T-helper 1 cell treated with Interleukin-12 subunit alpha and Interleukin-12 subunit beta and Interleukin-4 antibody, amounts not matched to agents 30 μg/mL and 1 μg/mL, for 36 hours (primary cell): ENCODE results near the gene ZNF365.

Source experiments
- H3K27ac Mint-ChIP-seq: one replicate; pipeline ENCODE4 v1.8.0; 2021; ENCODE audit warnings: mild to moderate bottlenecking, mixed read lengths
- H3K27me3 Mint-ChIP-seq: one replicate; pipeline ENCODE4 v1.8.0; 2021; ENCODE audit warnings: low read depth, mixed read lengths
- H3K36me3 Mint-ChIP-seq: one replicate; pipeline ENCODE4 v1.8.0; 2021; ENCODE audit warnings: low read depth, mixed read lengths
- H3K4me1 Mint-ChIP-seq: one replicate; pipeline ENCODE4 v1.8.0; 2021; ENCODE audit warnings: low read depth, mixed read lengths
- H3K4me3 Mint-ChIP-seq: one replicate; pipeline ENCODE4 v1.8.0; 2021; ENCODE audit warnings: mild to moderate bottlenecking, moderate library complexity, mixed read lengths
- H3K9me3 Mint-ChIP-seq: one replicate; pipeline ENCODE4 v1.8.0; 2021; ENCODE audit warnings: mixed read lengths

Gene ZNF365

GRCh38 chr10:62373995-62374861, at the start of gene ZNF365:
Gene ZNF365 (plus strand): TSS chr10:62374369. CDS start chr10:62376194, 1,825 bp downstream.
- H3K27ac Mint-ChIP-seq, result no peak within 1 kb of the TSS
- H3K27me3 Mint-ChIP-seq, result peaks cover 52% of the 10 kb centered on the region
- H3K36me3 Mint-ChIP-seq, result no peaks in the 10 kb centered on the region
- H3K9me3 Mint-ChIP-seq, result no peaks in the 10 kb centered on the region
- peaks cover 7% of the 10 kb centered on the region for H3K4me1 Mint-ChIP-seq
- H3K4me3 Mint-ChIP-seq, result peak within 1 kb of the TSS; percentile 68

- Mint-ChIP-seq H3K27me3 (peaks cover 23% of the 10 kb centered on the region), H3K9me3 (no peaks in the 10 kb centered on the region), H3K36me3 (no peaks in the 10 kb centered on the region), H3K4me1 (no peaks in the 10 kb centered on the region), H3K4me3 (no peak overlapping the region), H3K27ac (no peak overlapping the region)
Measured at GRCh38 chr10:62326176-62326575, 48.0 kb upstream of the ZNF365 start.

GRCh38 chr10:62327885-62328284, 46.3 kb upstream of the ZNF365 start:
- no peaks in the 10 kb centered on the region for H3K4me1 Mint-ChIP-seq

GRCh38 chr10:62330213-62330612, 44.0 kb upstream of the ZNF365 start:
- Mint-ChIP-seq H3K27me3 (peaks cover 15% of the 10 kb centered on the region), H3K36me3 (no peaks in the 10 kb centered on the region), H3K4me3 (no peak overlapping the region), H3K4me1 (no peaks in the 10 kb centered on the region), H3K27ac (no peak overlapping the region), H3K9me3 (peaks cover 8% of the 10 kb centered on the region)

More at GRCh38 chr10:62327885-62328284, 46.3 kb upstream of the ZNF365 start:
- Mint-ChIP-seq H3K36me3 (no peaks in the 10 kb centered on the region), H3K27ac (no peak overlapping the region), H3K9me3 (peaks cover 6% of the 10 kb centered on the region), H3K27me3 (peaks cover 16% of the 10 kb centered on the region), H3K4me3 (no peak overlapping the region)

GRCh38 chr10:62332406-62332805, 41.8 kb upstream of the ZNF365 start:
- Mint-ChIP-seq H3K27ac (no peak overlapping the region), H3K4me1 (no peaks in the 10 kb centered on the region), H3K36me3 (no peaks in the 10 kb centered on the region), H3K27me3 (peaks cover 15% of the 10 kb centered on the region), H3K9me3 (peaks cover 8% of the 10 kb centered on the region), H3K4me3 (no peak overlapping the region)

- Mint-ChIP-seq H3K27ac (no peak overlapping the region), H3K4me3 (no peak overlapping the region), H3K36me3 (no peaks in the 10 kb centered on the region), H3K9me3 (peaks cover 11% of the 10 kb centered on the region), H3K4me1 (no peaks in the 10 kb centered on the region), H3K27me3 (peaks cover 15% of the 10 kb centered on the region)
Measured at GRCh38 chr10:62333135-62333889, 40.9 kb upstream of the ZNF365 start.

- Mint-ChIP-seq H3K27me3 (peaks cover 15% of the 10 kb centered on the region), H3K4me1 (no peaks in the 10 kb centered on the region), H3K27ac (no peak overlapping the region), H3K36me3 (no peaks in the 10 kb centered on the region), H3K9me3 (peaks cover 11% of the 10 kb centered on the region), H3K4me3 (no peak overlapping the region)
Measured at GRCh38 chr10:62333988-62334682, 40.0 kb upstream of the ZNF365 start.

GRCh38 chr10:62335326-62335725, 38.8 kb upstream of the ZNF365 start:
- Mint-ChIP-seq H3K36me3 (no peaks in the 10 kb centered on the region), H3K27me3 (peaks cover 12% of the 10 kb centered on the region), H3K4me3 (no peak overlapping the region), H3K9me3 (peaks cover 18% of the 10 kb centered on the region), H3K27ac (no peak overlapping the region), H3K4me1 (no peaks in the 10 kb centered on the region)

- Mint-ChIP-seq H3K4me1 (no peaks in the 10 kb centered on the region), H3K4me3 (no peak overlapping the region), H3K9me3 (peaks cover 29% of the 10 kb centered on the region), H3K27ac (no peak overlapping the region), H3K27me3 (peaks cover 7% of the 10 kb centered on the region), H3K36me3 (no peaks in the 10 kb centered on the region)
Measured at GRCh38 chr10:62336404-62336803, 37.8 kb upstream of the ZNF365 start.

- Mint-ChIP-seq H3K4me3 (no peak overlapping the region), H3K27ac (no peak overlapping the region), H3K4me1 (no peaks in the 10 kb centered on the region), H3K36me3 (no peaks in the 10 kb centered on the region), H3K27me3 (no peaks in the 10 kb centered on the region), H3K9me3 (peaks cover 46% of the 10 kb centered on the region)
Measured at GRCh38 chr10:62341419-62341818, 32.8 kb upstream of the ZNF365 start.

GRCh38 chr10:62343000-62343399, 31.2 kb upstream of the ZNF365 start:
- H3K27me3 Mint-ChIP-seq, result peaks cover 2% of the 10 kb centered on the region
- no peaks in the 10 kb centered on the region for H3K4me1 Mint-ChIP-seq
- no peaks in the 10 kb centered on the region for H3K36me3 Mint-ChIP-seq
- no peak overlapping the region for H3K27ac Mint-ChIP-seq
- H3K4me3 Mint-ChIP-seq, result no peak overlapping the region
- peaks cover 52% of the 10 kb centered on the region for H3K9me3 Mint-ChIP-seq

- no peaks in the 10 kb centered on the region for H3K4me1 Mint-ChIP-seq
- H3K4me3 Mint-ChIP-seq, result no peak overlapping the region
- H3K27me3 Mint-ChIP-seq, result peaks cover 6% of the 10 kb centered on the region
- no peak overlapping the region for H3K27ac Mint-ChIP-seq
- H3K36me3 Mint-ChIP-seq, result no peaks in the 10 kb centered on the region
- peaks cover 40% of the 10 kb centered on the region for H3K9me3 Mint-ChIP-seq
Measured at GRCh38 chr10:62348029-62348428, 26.1 kb upstream of the ZNF365 start.

GRCh38 chr10:62352356-62352970, 21.7 kb upstream of the ZNF365 start:
- peaks cover 6% of the 10 kb centered on the region for H3K27me3 Mint-ChIP-seq
- H3K4me1 Mint-ChIP-seq, result no peaks in the 10 kb centered on the region
- H3K9me3 Mint-ChIP-seq, result peaks cover 23% of the 10 kb centered on the region
- H3K27ac Mint-ChIP-seq, result no peak overlapping the region
- H3K4me3 Mint-ChIP-seq, result no peak overlapping the region
- H3K36me3 Mint-ChIP-seq, result no peaks in the 10 kb centered on the region

GRCh38 chr10:62354916-62355315, 19.3 kb upstream of the ZNF365 start:
- H3K36me3 Mint-ChIP-seq, result no peaks in the 10 kb centered on the region
- no peaks in the 10 kb centered on the region for H3K27me3 Mint-ChIP-seq
- peaks cover 7% of the 10 kb centered on the region for H3K9me3 Mint-ChIP-seq
- H3K4me1 Mint-ChIP-seq, result no peaks in the 10 kb centered on the region
- no peak overlapping the region for H3K27ac Mint-ChIP-seq
- no peak overlapping the region for H3K4me3 Mint-ChIP-seq
